HepG2 (cell line): ENCODE results near the gene TCF7L2. TPM values are rescaled to one million over a fixed set of nuclear protein-coding genes. Genes with fewer than 3 reads are reported as not detected.

Experiments used
- NR2F1 ChIP-seq, 2 experiments: fragments of 450-650 bp in 1 of 2; formaldehyde crosslinking in 1 of 2; IDR thresholded peaks; 2 replicates each; pipeline versions ENCODE4 v1.5.0 to v1.6.1; 2016 to 2020; ENCODE audit warnings: mild to moderate bottlenecking in 1 of 2, missing compliant biosample characterization in 1 of 2, missing genetic modification reagents in 1 of 2, moderate library complexity in 1 of 2
- PTBP1 ChIP-seq: fragments of 200-400 bp; formaldehyde crosslinking; IDR thresholded peaks from 2 replicates; pipeline ENCODE4 v1.6.1; 2018; ENCODE audit warnings: low read length, low read depth; ENCODE audit not compliant: poor library complexity, severe bottlenecking
- TCF7L2 ChIP-seq: IDR thresholded peaks from 2 replicates; pipeline ENCODE4 v1.6.1; 2011; ENCODE audit warnings: mild to moderate bottlenecking, low read depth, low read length, moderate library complexity
- TEF ChIP-seq: sonication (generic); formaldehyde crosslinking; IDR thresholded peaks from 2 replicates; pipeline ENCODE4 v1.5.0; 2020; ENCODE audit warnings: missing genetic modification reagents
- ZBTB46 ChIP-seq: sonication (generic); formaldehyde crosslinking; IDR thresholded peaks from 2 replicates; pipeline ENCODE4 v1.4.0; 2020; ENCODE audit warnings: mild to moderate bottlenecking, missing genetic modification reagents, borderline replicate concordance
- ZNF121 ChIP-seq: sonication (generic); formaldehyde crosslinking; IDR thresholded peaks from 2 replicates; pipeline ENCODE4 v1.5.0; 2020; ENCODE audit warnings: mild to moderate bottlenecking, missing genetic modification reagents
- ZNF263 ChIP-seq: sonication (generic); formaldehyde crosslinking; IDR thresholded peaks from 2 replicates; pipeline ENCODE4 v1.4.0; 2020; ENCODE audit warnings: missing genetic modification reagents
- ZNF3 ChIP-seq: IDR thresholded peaks from 2 replicates; pipeline ENCODE4 v1.7.0; 2017; ENCODE audit warnings: inconsistent platforms
- ZNF30 ChIP-seq: sonication (generic); formaldehyde crosslinking; IDR thresholded peaks from 2 replicates; pipeline ENCODE4 v1.5.0; 2020; ENCODE audit warnings: mild to moderate bottlenecking, missing genetic modification reagents
- ZNF615 ChIP-seq: sonication (generic); formaldehyde crosslinking; IDR thresholded peaks from 2 replicates; pipeline ENCODE4 v1.5.0; 2020; ENCODE audit warnings: mild to moderate bottlenecking, missing genetic modification reagents, borderline replicate concordance
- ZNF788 ChIP-seq: sonication (generic); formaldehyde crosslinking; IDR thresholded peaks from 2 replicates; pipeline ENCODE4 v1.5.0; 2020; ENCODE audit warnings: mild to moderate bottlenecking, missing genetic modification reagents, borderline replicate concordance
- ZSCAN22 ChIP-seq: sonication (generic); formaldehyde crosslinking; IDR thresholded peaks from 2 replicates; pipeline ENCODE4 v1.4.0; 2020; ENCODE audit warnings: mild to moderate bottlenecking, missing genetic modification reagents
- polyA plus RNA-seq, 8 experiments: library from polyadenylated mRNA; depleted of rRNA in 3 of 8; stranded (reverse) in 7 of 8; unstranded in 1 of 8; fragments of >200 nt; fragmentation: Illumina TruSeq in 4 of 8; extraction: Trizol in 4 of 8; gene quantifications; 2 replicates each; pipeline versions ENCODE4 v1.2.1 to v1.2.3, GENCODE V29; 2011 to 2016; ENCODE audit warnings: low read depth in 4 of 8, missing spikeins in 1 of 8, mixed read lengths in 1 of 8; ENCODE audit not compliant: insufficient read depth in 1 of 8
- total RNA-seq, 5 experiments: library from RNA; depleted of rRNA; stranded (reverse); fragments of >200 nt; fragmentation: Illumina TruSeq; extraction: Trizol; gene quantifications; 2 replicates each; pipeline ENCODE4 v1.2.3, GENCODE V29; 2016; ENCODE audit warnings: low read depth in 1 of 5
- TF ChIP-seq, protein P1 (sequence below): sonication (generic); formaldehyde crosslinking; IDR thresholded peaks from 2 replicates; pipeline ENCODE4 v1.5.1; 2020; ENCODE audit warnings: mild to moderate bottlenecking, missing genetic modification reagents, moderate library complexity
- TF ChIP-seq, protein P2 (sequence below): sonication (generic); formaldehyde crosslinking; IDR thresholded peaks from 2 replicates; pipeline ENCODE4 v1.4.0; 2020; ENCODE audit warnings: missing genetic modification reagents, borderline replicate concordance
- TF ChIP-seq, protein P3 (sequence below): sonication (generic); formaldehyde crosslinking; IDR thresholded peaks from 2 replicates; pipeline ENCODE4 v1.9.0; 2021; ENCODE audit warnings: missing genetic modification reagents, mild to moderate bottlenecking, borderline replicate concordance

Gene TCF7L2
- total and polyA plus RNA-seq, 2 of the 13 experiments (the other 11 are each of a cell fraction or from before 2014, with no cell fraction given): 3.9 to 13.7 TPM

DNA sequence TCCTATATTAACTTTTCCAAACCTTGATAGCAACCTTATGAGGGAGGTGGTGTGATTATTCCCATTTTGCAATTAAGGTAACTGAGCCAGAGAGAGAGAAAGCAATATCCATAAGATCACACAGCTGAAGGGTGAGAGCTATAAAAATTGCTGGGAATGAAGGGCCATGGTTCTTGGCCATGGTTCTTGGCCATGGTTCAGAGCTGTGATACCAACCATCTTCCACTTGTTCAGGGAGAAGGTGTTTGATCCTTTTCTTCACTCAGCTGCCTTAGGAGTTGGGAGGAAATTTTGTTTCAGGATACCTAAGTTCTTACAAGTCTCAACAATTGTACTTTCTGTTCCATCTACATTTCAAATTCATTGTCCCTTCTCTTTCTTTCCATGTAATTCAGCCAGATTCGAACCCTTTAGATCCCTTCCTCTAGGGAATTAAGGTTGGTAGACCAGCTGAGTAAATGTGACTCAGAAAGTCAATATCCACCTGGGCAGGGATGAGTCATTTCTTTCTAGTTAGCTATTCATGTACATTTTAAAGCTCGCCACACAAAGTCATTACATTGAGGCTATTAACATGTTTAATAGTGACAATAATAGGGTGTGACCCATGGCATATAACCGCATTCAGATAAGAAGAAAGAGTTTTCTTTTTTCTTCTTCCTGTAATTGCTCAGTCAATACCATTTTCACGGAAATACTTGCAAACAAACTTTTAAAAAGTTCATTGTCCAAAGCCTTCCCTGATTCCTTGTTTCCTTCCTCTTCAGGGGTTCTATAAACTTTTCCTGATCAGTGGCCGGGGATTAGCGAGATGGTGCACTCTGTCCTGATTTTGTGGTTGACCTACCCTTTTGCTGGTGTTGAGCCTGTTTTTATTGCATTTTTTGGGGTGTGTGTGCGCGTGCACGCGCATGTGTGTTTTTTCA is 143.4 kb downstream of the TCF7L2 start (continued):
- TF ChIP-seq NR2F1 (CRISPR knock-in tag; IDR thresholded peaks at IDR 0.05) (peak in 1 of 2 experiments; percentile 64; a peak in 1 of 4 replicates), ZSCAN22 (CRISPR knock-in tag) (no peak), TCF7L2 (no peak), ZNF615 (CRISPR knock-in tag) (no peak), ZNF3 (CRISPR knock-in tag) (no peak), ZBTB46 (no peak), PTBP1 (no peak), TEF (CRISPR knock-in tag) (no peak), ZNF263 (CRISPR knock-in tag) (no peak), ZNF121 (CRISPR knock-in tag) (no peak), ZNF30 (CRISPR knock-in tag) (no peak), ZNF788 (CRISPR knock-in tag) (no peak)
- TF ChIP-seq, protein P1, sequence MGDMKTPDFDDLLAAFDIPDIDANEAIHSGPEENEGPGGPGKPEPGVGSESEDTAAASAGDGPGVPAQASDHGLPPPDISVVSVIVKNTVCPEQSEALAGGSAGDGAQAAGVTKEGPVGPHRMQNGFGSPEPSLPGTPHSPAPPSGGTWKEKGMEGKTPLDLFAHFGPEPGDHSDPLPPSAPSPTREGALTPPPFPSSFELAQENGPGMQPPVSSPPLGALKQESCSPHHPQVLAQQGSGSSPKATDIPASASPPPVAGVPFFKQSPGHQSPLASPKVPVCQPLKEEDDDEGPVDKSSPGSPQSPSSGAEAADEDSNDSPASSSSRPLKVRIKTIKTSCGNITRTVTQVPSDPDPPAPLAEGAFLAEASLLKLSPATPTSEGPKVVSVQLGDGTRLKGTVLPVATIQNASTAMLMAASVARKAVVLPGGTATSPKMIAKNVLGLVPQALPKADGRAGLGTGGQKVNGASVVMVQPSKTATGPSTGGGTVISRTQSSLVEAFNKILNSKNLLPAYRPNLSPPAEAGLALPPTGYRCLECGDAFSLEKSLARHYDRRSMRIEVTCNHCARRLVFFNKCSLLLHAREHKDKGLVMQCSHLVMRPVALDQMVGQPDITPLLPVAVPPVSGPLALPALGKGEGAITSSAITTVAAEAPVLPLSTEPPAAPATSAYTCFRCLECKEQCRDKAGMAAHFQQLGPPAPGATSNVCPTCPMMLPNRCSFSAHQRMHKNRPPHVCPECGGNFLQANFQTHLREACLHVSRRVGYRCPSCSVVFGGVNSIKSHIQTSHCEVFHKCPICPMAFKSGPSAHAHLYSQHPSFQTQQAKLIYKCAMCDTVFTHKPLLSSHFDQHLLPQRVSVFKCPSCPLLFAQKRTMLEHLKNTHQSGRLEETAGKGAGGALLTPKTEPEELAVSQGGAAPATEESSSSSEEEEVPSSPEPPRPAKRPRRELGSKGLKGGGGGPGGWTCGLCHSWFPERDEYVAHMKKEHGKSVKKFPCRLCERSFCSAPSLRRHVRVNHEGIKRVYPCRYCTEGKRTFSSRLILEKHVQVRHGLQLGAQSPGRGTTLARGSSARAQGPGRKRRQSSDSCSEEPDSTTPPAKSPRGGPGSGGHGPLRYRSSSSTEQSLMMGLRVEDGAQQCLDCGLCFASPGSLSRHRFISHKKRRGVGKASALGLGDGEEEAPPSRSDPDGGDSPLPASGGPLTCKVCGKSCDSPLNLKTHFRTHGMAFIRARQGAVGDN (CRISPR knock-in tag): no peak
- TF ChIP-seq, protein P2, sequence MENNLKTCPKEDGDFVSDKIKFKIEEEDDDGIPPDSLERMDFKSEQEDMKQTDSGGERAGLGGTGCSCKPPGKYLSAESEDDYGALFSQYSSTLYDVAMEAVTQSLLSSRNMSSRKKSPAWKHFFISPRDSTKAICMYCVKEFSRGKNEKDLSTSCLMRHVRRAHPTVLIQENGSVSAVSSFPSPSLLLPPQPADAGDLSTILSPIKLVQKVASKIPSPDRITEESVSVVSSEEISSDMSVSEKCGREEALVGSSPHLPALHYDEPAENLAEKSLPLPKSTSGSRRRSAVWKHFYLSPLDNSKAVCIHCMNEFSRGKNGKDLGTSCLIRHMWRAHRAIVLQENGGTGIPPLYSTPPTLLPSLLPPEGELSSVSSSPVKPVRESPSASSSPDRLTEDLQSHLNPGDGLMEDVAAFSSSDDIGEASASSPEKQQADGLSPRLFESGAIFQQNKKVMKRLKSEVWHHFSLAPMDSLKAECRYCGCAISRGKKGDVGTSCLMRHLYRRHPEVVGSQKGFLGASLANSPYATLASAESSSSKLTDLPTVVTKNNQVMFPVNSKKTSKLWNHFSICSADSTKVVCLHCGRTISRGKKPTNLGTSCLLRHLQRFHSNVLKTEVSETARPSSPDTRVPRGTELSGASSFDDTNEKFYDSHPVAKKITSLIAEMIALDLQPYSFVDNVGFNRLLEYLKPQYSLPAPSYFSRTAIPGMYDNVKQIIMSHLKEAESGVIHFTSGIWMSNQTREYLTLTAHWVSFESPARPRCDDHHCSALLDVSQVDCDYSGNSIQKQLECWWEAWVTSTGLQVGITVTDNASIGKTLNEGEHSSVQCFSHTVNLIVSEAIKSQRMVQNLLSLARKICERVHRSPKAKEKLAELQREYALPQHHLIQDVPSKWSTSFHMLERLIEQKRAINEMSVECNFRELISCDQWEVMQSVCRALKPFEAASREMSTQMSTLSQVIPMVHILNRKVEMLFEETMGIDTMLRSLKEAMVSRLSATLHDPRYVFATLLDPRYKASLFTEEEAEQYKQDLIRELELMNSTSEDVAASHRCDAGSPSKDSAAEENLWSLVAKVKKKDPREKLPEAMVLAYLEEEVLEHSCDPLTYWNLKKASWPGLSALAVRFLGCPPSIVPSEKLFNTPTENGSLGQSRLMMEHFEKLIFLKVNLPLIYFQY (CRISPR knock-in tag): no peak
- TF ChIP-seq, protein P3, sequence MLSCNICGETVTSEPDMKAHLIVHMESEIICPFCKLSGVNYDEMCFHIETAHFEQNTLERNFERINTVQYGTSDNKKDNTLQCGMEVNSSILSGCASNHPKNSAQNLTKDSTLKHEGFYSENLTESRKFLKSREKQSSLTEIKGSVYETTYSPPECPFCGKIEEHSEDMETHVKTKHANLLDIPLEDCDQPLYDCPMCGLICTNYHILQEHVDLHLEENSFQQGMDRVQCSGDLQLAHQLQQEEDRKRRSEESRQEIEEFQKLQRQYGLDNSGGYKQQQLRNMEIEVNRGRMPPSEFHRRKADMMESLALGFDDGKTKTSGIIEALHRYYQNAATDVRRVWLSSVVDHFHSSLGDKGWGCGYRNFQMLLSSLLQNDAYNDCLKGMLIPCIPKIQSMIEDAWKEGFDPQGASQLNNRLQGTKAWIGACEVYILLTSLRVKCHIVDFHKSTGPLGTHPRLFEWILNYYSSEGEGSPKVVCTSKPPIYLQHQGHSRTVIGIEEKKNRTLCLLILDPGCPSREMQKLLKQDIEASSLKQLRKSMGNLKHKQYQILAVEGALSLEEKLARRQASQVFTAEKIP (CRISPR knock-in tag): no peak
